HCT116 (cell line): ENCODE measurements around the gene PARVB. TPM values are rescaled to one million over a fixed set of nuclear protein-coding genes. Genes with fewer than 3 reads are reported as not detected.

Experiments
- ATAC-seq: fragments of 200-7000 bp; cut with Tn5 transposase; 2 replicates; pipeline ENCODE4 v1.9.1; 2020; ENCODE audit warnings: mild to moderate bottlenecking, moderate library complexity
- BruUV-seq: library from RNA; stranded (reverse); fragments of 400-500 nt; replicated peaks from 2 replicates; lab custom pipeline; 2021; lab: Mats Ljungman, UMichigan
- CTCF ChIA-PET: fragments of 300-600 bp; sonication (Branson Sonifier 250); formaldehyde crosslinking; loops from one replicate; lab custom pipeline; 2021; ENCODE audit warnings: antibody characterized with exemption; lab: Charles Lee
- POLR2A ChIA-PET: fragments of 300-600, 350-600 bp; sonication (Branson Sonifier 250); formaldehyde crosslinking; loops from one replicate; lab custom pipeline; 2021; ENCODE audit warnings: antibody characterized with exemption; lab: Charles Lee
- RAD21 ChIA-PET, 2 experiments: fragments of 300-600 bp; sonication (Branson Sonifier 250); formaldehyde crosslinking; loops; one replicate each; lab custom pipeline; 2023; ENCODE audit warnings: low total read pairs in 2 of 2; ENCODE audit not compliant: uncharacterized antibody in 2 of 2, unreplicated experiment in 2 of 2, low non-redundant PET in 1 of 2; lab: Charles Lee
- DNase-seq: peaks from one replicate; pipeline ENCODE4 v3.0.0-alpha.2; 2010; ENCODE audit warnings: low read depth, low spot score
- H2AFZ ChIP-seq: fragments of 200-600 bp; shearing (Covaris generic), sonication (generic); 2 replicates; pipeline ENCODE4 v1.6.1; 2017; ENCODE audit warnings: low read depth, mixed run types, mixed read lengths, antibody characterized with exemption, low read length; ENCODE audit not compliant: poor library complexity, severe bottlenecking
- H3K27ac ChIP-seq: 2 replicates; pipeline ENCODE4 v1.5.1; 2012; ENCODE audit warnings: low read depth, low read length
- H3K27me3 ChIP-seq: fragments of 200-600 bp; sonication (generic); 2 replicates; pipeline ENCODE4 v1.6.1; 2016; ENCODE audit warnings: mixed run types, low read length, mixed read lengths; ENCODE audit not compliant: insufficient read depth
- H3K36me3 ChIP-seq, 2 experiments: fragments of 200-500 bp in 1 of 2; fragments of 200-600 bp in 1 of 2; sonication (Bioruptor generic) in 1 of 2; sonication (generic) in 1 of 2; 2 replicates each; pipeline versions ENCODE4 v1.5.1 to v1.6.1; 2014 to 2016; ENCODE audit warnings: low read length in 2 of 2, inconsistent platforms in 1 of 2, mixed read lengths in 1 of 2, mixed run types in 1 of 2; ENCODE audit not compliant: insufficient read depth in 2 of 2, control insufficient read depth in 1 of 2
- H3K4me1 ChIP-seq, 2 experiments: fragments of 200-600 bp in 1 of 2; sonication (generic) in 1 of 2; 2 replicates each; pipeline versions ENCODE4 v1.5.1 to v1.6.1; 2012 to 2017; ENCODE audit warnings: low read length in 2 of 2, inconsistent platforms in 1 of 2, mild to moderate bottlenecking in 1 of 2, mixed read lengths in 1 of 2, mixed run types in 1 of 2, moderate library complexity in 1 of 2; ENCODE audit not compliant: insufficient read depth in 2 of 2, control insufficient read depth in 1 of 2
- H3K4me2 ChIP-seq: fragments of 200-600 bp; sonication (generic); 2 replicates; pipeline ENCODE4 v1.6.1; 2017; ENCODE audit warnings: mixed run types, low read length, mixed read lengths
- H3K4me3 ChIP-seq, 2 experiments: fragments of 200-600 bp in 1 of 2; sonication (generic) in 1 of 2; replicated peaks in 1 of 2; 2 replicates each; pipeline ENCODE4 v1.5.1; 2011 to 2016; ENCODE audit warnings: low read length in 2 of 2, control low read depth in 1 of 2, low read depth in 1 of 2, mild to moderate bottlenecking in 1 of 2, mixed read lengths in 1 of 2, mixed run types in 1 of 2
- H3K79me2 ChIP-seq: fragments of 200-600 bp; sonication (generic); 2 replicates; pipeline ENCODE4 v1.6.1; 2017; ENCODE audit warnings: mild to moderate bottlenecking, mixed run types, low read length, moderate library complexity, mixed read lengths; ENCODE audit not compliant: insufficient read depth
- H3K9ac ChIP-seq: fragments of 200-600 bp; sonication (generic); 2 replicates; pipeline ENCODE4 v1.6.1; 2016; ENCODE audit warnings: low read length, mixed read lengths
- H3K9me2 ChIP-seq: fragments of 200-600 bp; sonication (generic), shearing (Covaris generic); 2 replicates; pipeline ENCODE4 v1.6.1; 2017; ENCODE audit warnings: mixed run types, mild to moderate bottlenecking, moderate library complexity; ENCODE audit not compliant: insufficient read depth
- H3K9me3 ChIP-seq, 2 experiments: fragments of 200-500 bp in 1 of 2; fragments of 200-600 bp in 1 of 2; sonication (Bioruptor generic) in 1 of 2; sonication (generic) in 1 of 2; 2 replicates each; pipeline ENCODE4 v1.6.1; 2014 to 2017; ENCODE audit warnings: low read length in 2 of 2, mixed read lengths in 2 of 2, inconsistent platforms in 1 of 2, low read depth in 1 of 2, mild to moderate bottlenecking in 1 of 2, mixed run types in 1 of 2, moderate library complexity in 1 of 2; ENCODE audit not compliant: control insufficient read depth in 1 of 2, insufficient read depth in 1 of 2
- H4K20me1 ChIP-seq: fragments of 200-600 bp; sonication (generic), shearing (Covaris generic); 2 replicates; pipeline ENCODE4 v1.6.1; 2017; ENCODE audit warnings: mixed run types, mild to moderate bottlenecking, moderate library complexity; ENCODE audit not compliant: insufficient read depth
- JUND ChIP-seq: IDR thresholded peaks from 2 replicates; pipeline ENCODE4 v1.6.1; 2012
- POLR2A ChIP-seq: IDR thresholded peaks from 2 replicates; pipeline ENCODE4 v1.7.0; 2011; ENCODE audit warnings: borderline replicate concordance; ENCODE audit not compliant: insufficient read depth, insufficient read length; ENCODE audit errors: extremely low read depth
- REST ChIP-seq: IDR thresholded peaks from 2 replicates; pipeline ENCODE4 v1.6.1; 2012; ENCODE audit warnings: low read depth
- SIN3A ChIP-seq: IDR thresholded peaks from 2 replicates; pipeline ENCODE4 v1.6.1; 2012; ENCODE audit warnings: low read depth
- SP1 ChIP-seq: IDR thresholded peaks from 2 replicates; pipeline ENCODE4 v1.6.1; 2012; ENCODE audit warnings: low read depth
- TCF7L2 ChIP-seq: IDR thresholded peaks from 2 replicates; pipeline ENCODE4 v1.7.0; 2011; ENCODE audit warnings: borderline replicate concordance, inconsistent platforms; ENCODE audit not compliant: insufficient read depth, insufficient read length; ENCODE audit errors: extremely low read depth
- ZFX ChIP-seq: fragments of 450-650 bp; IDR thresholded peaks from 2 replicates; pipeline ENCODE4 v1.6.1; 2017
- intact Hi-C: fragments of 100-400 bp; cut with micrococcal nuclease; formaldehyde crosslinking; loops from 2 replicates; pipeline ENCODE4 v1.10.0; 2022
- total RNA-seq: library from RNA; stranded (reverse); gene quantifications from one replicate; pipeline ENCODE4 v1.2.1, GENCODE V29; 2021; ENCODE audit not compliant: unreplicated experiment
- TF ChIP-seq, protein P1 (sequence below), 3 experiments: fragments of 200-600 bp in 1 of 3; sonication (generic) in 1 of 3; IDR thresholded peaks in 2 of 3; conservative IDR thresholded peaks in 1 of 3; 2 replicates each; pipeline ENCODE4 v1.5.1; 2012 to 2017; ENCODE audit warnings: low read depth in 2 of 3, low read length in 2 of 3, antibody characterized with exemption in 1 of 3, borderline replicate concordance in 1 of 3, control low read depth in 1 of 3, mild to moderate bottlenecking in 1 of 3, mixed read lengths in 1 of 3, mixed run types in 1 of 3, moderate library complexity in 1 of 3; ENCODE audit not compliant: insufficient read depth in 1 of 3
- TF ChIP-seq, protein P2 (sequence below): IDR thresholded peaks from 2 replicates; pipeline ENCODE4 v1.6.1; 2012

Gene PARVB
- total RNA-seq, 1 experiment from 2014 or later = 21.4 TPM

DNA sequence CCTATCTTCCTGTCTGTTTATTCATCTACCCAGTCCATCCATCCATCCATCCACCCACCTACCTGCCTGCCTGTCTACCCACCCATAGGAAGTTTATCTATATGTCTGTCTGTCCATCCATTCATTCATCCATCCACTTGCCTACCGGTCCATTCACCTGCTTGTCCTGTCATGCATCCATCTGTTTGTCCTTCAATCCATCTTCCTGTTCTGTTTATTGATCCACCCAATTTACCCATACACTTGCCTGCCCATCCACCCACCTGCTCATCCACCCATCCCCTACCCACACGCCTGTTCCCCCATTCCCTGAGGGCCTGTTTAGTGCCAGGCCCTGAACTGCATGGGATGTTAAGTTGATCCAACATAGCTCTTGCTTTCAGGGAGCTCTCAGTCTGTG is 175.1 kb downstream of the PARVB start:
- H3K27me3 ChIP-seq = peaks cover 22% of the 10 kb centered on the region
- DNase-seq = no peak
- no peak overlapping the region for H2AFZ ChIP-seq
- ATAC-seq = no peak
- no peaks in the 10 kb centered on the region for H3K79me2 ChIP-seq
- no TSS peak for BruUV-seq
- H3K9ac ChIP-seq = no peak overlapping the region
- no peak overlapping the region for H3K4me2 ChIP-seq
- no peaks in the 10 kb centered on the region for H3K9me2 ChIP-seq
- no peaks in the 10 kb centered on the region for H4K20me1 ChIP-seq
- H3K9me3 ChIP-seq = no peaks in the 10 kb centered on the region
- ChIA-PET RAD21 (no interaction called here), CTCF (no interaction called here), POLR2A (no interaction called here)
- TF ChIP-seq ZFX (no peak), POLR2A (no peak), REST (no peak), SIN3A (no peak), TCF7L2 (no peak), SP1 (no peak), JUND (no peak)
- TF ChIP-seq, protein P1, sequence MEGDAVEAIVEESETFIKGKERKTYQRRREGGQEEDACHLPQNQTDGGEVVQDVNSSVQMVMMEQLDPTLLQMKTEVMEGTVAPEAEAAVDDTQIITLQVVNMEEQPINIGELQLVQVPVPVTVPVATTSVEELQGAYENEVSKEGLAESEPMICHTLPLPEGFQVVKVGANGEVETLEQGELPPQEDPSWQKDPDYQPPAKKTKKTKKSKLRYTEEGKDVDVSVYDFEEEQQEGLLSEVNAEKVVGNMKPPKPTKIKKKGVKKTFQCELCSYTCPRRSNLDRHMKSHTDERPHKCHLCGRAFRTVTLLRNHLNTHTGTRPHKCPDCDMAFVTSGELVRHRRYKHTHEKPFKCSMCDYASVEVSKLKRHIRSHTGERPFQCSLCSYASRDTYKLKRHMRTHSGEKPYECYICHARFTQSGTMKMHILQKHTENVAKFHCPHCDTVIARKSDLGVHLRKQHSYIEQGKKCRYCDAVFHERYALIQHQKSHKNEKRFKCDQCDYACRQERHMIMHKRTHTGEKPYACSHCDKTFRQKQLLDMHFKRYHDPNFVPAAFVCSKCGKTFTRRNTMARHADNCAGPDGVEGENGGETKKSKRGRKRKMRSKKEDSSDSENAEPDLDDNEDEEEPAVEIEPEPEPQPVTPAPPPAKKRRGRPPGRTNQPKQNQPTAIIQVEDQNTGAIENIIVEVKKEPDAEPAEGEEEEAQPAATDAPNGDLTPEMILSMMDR (IDR thresholded peaks at IDR 0.05 in 2 of 3, conservative IDR thresholded peaks at IDR 0.05 in 1 of 3; ENCODE audit: borderline replicate concordance in 1 of 3, insufficient read depth in 1 of 3, low read depth in 2 of 3, low read length in 2 of 3) = no peak
- TF ChIP-seq, protein P2, sequence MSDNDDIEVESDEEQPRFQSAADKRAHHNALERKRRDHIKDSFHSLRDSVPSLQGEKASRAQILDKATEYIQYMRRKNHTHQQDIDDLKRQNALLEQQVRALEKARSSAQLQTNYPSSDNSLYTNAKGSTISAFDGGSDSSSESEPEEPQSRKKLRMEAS = no peak
- H3K27ac ChIP-seq = no peak overlapping the region
- no peaks in the 10 kb centered on the region for H3K36me3 ChIP-seq
- H3K4me1 ChIP-seq = no peaks in the 10 kb centered on the region
- no peak overlapping the region for H3K4me3 ChIP-seq
- intact Hi-C loops = no loop called here
